Body of pancreas (tissue), 4 donors: ENCODE data around the gene ZNF581.

Source experiments
- CTCF ChIP-seq, 7 experiments: fragments of 450-650 bp in 4 of 7; fragments of 200-600 bp in 3 of 7; sonication (generic) in 3 of 7; IDR thresholded peaks; one replicate each; pipeline ENCODE4 v1.5.1; 2016 to 2019; ENCODE audit warnings: antibody characterized with exemption in 7 of 7
- POLR2A ChIP-seq, 3 donors: fragments of 450-650 bp; IDR thresholded peaks; one replicate each; pipeline ENCODE4 v1.6.1; 2016; ENCODE audit warnings: antibody characterized with exemption in 3 of 3, mild to moderate bottlenecking in 2 of 3

GRCh38 chr19:55626350-55626749 is 17.1 kb upstream of the ZNF581 start:
- TF ChIP-seq CTCF (IDR thresholded peaks at IDR 0.05), result no peak
- no peak for TF ChIP-seq POLR2A (IDR thresholded peaks at IDR 0.05)
